GM19395 (cell line): ENCODE data around the gene MRPL45.
"Not testable (repeated sequence)": the region's sequence is repeated elsewhere in the genome, so short reads cannot be mapped to it uniquely, and the experiment has no call there.

ENCODE experiments used
- ATAC-seq: cut with Tn5 transposase; IDR thresholded peaks from one replicate; pipeline ENCODE4 v1.9.1; 2021; ENCODE audit warnings: mild to moderate bottlenecking, moderate library complexity; ENCODE audit not compliant: unreplicated experiment

Gene MRPL45

DNA sequence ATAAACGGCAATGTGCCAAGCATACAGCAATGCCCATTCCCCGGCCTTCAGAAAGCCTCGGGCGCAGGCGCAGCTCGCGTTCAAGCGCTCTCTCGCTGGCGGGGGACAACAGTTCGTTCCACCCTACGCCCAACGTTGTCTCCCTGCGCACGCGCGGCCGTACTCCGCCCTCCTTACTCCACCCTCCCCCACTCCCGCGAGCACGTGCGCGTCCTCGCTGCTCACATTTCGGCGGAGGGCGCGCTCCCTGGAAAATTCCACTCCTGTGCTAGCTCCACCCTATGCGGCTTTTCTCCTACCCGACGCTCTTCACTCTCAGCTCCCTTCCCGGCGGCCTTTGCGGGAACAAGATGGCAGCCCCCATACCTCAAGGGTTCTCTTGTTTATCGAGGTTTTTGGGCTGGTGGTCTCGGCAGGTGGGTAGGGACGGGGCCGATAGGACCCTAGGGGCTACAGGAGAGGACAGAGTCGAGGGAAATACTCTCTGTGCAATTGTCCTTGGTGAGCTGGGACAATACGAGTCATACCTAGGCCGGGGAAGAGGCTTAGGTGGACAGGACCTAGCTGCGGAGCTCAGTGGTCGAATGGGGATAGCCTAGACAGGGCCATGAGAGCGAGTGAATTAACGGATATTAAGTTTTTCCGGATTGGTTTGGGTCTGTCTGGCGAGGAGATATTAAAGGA is at the start of gene MRPL45:
Gene MRPL45, plus strand, starts transcription at position 335 of the 684 bp plus-strand sequence. Its CDS starts 16 bp downstream, at position 351.
- ATAC-seq = peak; percentile 93

- ATAC-seq = not testable (repeated sequence)
Measured at GRCh38 chr17:38253191-38253590, 43.8 kb upstream of the MRPL45 start.

GRCh38 chr17:38254357-38254756 is 42.6 kb upstream of the MRPL45 start:
- not testable (repeated sequence) for ATAC-seq

DNA sequence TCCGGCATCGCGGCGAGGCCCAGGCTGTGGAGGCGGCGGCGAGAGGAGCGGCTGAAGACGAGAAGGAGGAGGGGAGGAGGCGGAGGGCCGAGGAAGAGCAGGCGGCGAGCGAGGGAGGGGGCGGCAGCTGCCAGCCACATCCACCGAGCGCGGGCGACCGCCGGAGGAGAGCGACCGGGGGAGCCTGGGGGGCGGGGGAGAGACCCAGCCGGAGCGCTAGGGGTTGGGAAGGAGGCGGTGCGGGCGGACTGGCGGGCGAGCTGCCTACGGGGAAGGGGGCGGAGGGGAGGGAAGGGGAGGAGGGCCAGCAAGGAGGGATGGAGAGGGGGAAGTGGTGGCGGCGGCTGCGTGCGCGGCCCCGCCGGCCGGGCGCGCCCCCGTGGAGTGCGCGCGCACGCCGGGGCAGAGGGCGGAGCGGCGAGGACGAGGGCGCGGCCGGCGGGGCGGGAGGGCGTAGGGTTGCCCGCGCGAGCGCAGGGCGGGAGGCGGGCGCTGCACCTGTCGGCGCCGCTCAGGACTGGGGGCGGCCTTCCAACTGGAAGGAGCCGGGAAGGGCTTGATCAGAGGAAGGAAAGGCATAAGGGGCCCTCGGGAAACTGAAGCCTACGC is 39.9 kb upstream of the MRPL45 start:
- ATAC-seq = peak; percentile 70

GRCh38 chr17:38265974-38266506 is 30.9 kb upstream of the MRPL45 start:
- not testable (repeated sequence) for ATAC-seq

DNA sequence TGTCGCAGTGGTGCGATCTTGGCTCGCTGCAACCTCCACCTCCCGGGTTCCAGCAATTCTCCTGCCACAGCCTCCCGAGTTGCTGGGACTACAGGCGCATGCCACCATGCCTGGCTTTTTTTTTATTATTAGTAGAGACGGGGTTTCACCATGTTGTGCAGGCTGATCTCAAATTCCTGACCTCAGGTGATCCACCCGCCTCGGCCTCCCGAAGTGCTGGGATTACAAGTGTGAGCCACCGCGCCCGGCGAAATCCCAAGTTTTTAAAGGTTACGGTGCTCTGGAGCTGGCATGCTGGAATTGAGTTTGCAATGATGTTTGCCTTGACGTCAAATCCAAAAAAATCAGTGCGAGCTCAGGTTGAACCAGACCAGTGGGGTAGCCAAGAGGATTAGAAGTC is 30.4 kb upstream of the MRPL45 start:
- ATAC-seq = not testable (repeated sequence)

GRCh38 chr17:38268138-38268537 is 28.8 kb upstream of the MRPL45 start:
- not testable (repeated sequence) for ATAC-seq

DNA sequence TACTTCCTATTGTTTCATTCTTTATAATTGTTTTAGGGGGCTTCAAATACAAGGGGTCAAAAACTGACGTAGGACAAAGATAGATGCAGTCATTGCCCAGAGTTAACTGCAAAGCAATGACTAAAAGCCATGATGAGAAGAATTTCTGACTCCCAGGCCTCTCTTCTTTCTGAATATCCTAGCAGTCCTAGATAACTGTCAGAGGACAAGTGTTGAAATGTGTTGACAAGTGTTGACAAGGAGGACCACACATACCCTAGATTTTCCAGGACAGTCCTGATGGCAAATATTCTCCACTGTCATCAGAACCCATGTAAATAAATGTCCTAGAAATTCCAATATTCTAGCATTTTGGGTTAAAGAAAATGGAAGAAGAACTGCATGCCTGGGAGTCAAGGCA is 27.9 kb upstream of the MRPL45 start:
- not testable (repeated sequence) for ATAC-seq

DNA sequence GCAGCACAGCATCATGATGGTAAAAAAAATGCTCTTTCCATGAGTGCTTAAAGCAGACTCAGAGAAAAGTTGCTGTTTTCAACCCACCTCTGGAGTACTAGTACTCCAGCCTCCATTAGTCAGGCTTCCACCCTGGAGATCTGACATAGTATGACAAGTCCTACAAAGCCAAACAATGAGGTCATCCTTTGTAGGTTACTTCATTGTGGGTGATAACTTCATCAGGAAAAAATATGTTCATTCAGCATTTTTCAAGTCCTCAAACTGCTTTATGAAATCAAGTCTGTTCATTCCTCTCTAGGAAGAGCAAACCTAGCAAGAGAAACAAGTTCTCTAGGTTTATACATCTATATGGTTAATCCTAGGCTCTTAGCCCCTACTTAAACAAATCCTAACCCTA is 27.4 kb upstream of the MRPL45 start:
- not testable (repeated sequence) for ATAC-seq

DNA sequence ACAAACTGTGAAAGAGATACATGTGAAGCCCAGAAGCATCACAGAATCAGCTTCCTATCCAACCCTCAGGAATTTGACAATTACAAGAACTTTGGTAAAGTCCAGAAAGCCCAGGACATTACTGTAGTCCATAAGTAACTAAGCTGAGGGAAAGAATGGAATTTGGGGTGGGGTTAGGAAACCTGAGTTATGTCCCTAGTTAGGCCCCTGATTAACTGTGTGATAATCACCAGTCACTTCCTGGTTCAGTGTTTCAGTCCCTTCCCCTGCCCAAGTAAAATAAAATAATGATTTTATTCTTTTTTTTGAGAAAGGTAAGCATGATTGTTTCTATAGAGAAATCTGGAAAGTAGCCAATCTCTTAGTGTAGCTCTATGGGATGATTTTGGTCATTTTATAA is 11.0 kb upstream of the MRPL45 start:
- ATAC-seq = not testable (repeated sequence)

DNA sequence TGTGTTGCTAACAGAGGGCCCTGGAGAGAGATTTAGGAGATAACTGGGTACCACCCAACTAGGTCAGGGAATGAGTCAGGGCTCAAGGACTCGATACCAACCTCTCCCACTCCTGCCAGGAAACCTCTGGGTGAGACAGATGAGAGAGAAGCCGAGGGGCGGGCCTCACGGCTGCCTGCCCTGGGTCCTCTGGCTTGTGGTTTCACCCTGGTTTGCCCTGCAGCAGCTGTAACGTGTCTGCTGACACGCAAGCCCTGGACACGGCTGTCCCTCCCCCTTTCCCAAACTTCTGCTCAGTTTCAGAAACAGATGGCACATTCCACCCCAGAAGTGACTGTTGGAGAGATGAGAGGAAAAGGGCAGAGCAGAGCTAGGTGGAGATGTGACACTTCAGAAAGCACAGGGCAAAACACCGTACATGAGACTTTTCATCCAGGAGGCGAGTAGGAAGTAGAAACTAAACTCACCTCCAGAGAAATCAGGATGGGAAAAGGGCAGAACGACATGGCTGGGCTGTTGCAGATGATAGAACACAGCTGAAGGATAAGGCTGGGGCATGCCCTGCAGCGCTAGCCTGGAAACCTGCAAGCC is 10.4 kb upstream of the MRPL45 start:
- peak; percentile 67 for ATAC-seq

- ATAC-seq = not testable (repeated sequence)
Measured at GRCh38 chr17:38288217-38288827, 8.6 kb upstream of the MRPL45 start.

DNA sequence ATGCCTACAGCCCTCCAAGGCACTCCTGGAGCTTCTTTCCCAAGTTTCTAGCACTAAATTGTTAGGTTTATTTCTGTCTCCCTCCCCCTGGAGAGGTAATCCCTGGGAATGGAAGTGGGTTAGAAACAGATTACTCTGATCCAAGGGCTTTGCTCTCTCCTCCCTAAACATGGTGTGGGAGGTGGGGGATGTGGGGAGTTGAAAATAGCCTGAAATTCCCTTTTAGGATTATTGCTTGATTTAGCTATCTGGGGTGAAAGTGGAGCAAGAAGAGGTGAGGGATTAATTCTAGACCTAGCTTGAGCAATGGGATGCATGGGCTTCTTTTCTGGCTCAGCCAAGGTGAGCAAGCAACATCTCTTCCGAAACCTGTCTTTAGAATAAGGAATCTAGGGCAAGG is 7.2 kb upstream of the MRPL45 start:
- ATAC-seq = not testable (repeated sequence)

DNA sequence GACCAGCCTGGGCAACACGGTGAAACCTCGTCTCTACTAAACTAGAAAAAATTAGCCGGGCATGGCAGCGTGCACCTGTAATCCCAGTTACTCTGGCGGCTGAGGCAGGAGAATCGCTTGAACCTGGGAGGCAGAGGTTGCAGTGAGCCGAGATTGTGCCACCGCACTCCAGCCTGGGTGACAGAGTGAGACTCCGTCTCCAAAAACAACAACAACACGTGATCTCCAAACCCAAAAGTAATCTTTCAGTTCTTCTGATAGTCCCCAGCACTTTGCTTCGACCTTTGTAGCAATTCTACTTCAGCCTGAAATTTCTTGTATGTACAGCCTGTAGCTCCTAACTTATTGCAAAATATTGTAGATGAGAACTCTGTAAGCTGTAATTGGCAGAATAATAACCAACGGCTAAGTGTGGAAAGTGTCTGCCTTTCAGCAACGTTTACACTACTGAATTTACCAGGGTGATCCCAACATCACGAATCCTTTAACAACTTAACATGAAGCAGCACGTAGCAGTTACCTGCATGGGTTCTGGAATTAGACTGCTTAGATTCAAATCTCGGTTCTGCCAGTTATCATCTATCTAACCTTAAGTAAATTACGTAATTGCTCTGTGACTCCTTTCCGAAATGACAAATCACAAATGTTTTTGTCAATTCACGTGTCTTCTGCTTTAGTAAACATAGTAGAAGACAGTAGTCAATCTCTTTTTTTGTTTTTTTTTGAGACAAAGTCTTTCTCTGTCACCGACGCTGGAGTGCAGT is 1.2 kb upstream of the MRPL45 start:
- ATAC-seq = not testable (repeated sequence)

GRCh38 chr17:38315497-38315896 is 18.5 kb downstream of the MRPL45 start:
- no peak for ATAC-seq

DNA sequence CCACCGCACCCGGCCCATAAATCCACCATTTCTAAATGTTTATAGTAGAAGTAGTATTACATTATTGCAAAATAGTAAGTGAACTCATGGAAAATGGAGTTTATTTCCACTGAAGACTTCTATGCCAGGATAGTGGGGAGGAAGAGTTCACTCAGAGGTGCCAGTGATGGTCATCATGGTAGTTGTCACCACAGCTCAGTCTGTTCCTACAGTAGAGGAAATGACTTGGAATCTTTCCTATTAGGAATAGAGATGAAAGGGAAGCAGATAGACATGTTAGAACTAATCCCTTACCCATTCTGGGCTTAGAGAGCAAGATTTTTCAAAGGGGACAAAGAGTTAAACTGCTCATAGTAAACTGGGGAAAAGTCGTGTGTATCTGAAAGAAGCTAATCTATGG is 20.1 kb downstream of the MRPL45 start:
- ATAC-seq = no peak

DNA sequence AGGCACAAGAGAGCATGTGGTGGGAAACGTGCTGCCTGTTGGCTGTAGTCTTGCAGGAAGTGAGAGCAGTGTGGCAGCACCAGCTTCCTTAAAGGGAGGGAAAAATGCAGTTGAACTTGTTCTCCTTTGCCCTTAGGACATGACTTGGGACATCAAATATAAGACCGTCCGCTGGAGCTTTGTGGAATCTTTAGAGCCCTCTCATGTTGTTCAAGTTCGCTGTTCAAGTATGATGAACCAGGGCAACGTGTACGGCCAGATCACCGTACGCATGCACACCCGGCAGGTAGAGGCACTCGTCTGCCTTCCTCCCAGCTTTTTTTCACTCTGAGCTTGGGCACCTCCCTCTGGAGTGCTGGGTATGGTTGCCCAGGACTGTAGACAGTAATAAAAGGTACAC is 23.5 kb downstream of the MRPL45 start:
- ATAC-seq = no peak

DNA sequence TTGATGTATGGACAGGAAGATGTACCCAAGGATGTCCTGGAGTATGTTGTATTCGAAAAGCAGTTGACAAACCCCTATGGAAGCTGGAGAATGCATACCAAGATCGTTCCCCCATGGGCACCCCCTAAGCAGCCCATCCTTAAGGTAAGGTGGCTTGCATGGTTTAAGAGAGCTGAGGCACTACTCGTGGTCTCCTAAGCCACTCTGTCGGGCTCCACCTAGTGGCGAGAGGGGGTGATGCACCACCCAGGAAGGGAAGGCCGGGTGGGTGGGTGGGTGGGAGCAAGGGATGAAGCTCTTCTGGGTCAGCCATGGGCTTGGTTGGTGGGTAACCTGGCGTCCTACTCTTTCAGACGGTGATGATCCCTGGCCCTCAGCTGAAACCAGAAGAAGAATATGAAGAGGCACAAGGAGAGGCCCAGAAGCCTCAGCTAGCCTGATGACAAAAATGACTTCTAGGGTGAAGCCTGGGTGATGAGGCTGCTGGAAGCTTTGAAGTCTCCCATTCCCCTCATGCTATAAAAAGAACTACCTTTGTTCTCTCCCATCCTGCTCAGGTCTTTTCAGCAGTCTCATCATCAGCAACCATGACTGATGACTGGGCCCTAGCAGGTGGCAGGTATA is 25.3 kb downstream of the MRPL45 start:
- ATAC-seq = no peak

DNA sequence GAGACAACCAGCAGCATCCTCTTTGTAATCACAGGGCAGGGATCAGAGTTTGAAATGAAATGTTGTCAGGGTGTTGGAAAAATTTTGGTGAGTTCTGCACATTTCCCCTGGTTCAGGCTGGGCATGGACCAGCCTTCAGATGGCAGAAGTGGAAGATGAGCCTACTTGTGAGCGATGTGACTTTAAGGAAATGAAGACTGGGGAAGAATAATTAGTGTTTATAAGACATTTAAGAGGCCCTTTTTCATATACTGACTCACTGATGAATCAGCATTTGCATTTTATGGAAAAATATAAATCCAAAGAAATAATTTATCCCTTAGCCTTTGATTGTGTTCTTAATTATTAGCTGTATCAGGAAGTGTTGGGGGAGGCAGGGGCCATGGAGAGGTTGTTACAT is 25.9 kb downstream of the MRPL45 start:
- no peak for ATAC-seq

DNA sequence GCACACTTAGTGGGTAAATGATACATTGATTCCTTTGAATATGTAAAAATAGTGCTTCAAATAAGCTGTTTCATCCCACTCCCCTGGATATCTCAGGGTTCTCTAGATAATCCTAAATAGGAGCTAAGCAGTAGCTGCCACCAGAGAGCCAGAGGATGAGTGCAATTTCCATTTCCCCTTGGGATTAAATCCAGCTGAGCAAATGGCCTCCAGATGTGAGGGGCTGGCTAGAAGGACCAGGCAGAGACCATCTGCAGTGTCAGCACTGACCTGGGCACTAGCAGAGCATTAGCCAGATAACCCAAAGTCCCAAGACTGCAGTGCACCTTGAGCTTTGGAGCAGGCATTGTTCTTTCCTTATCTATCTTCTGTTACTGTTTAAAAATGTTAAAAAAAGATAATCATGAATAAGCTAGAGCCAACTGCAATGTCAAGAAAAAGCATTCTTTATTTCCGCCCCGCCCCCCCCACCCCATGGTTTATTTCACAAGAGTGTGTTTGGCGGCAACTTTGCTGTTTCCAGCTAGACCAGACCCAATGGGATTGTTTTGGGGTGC is 27.3 kb downstream of the MRPL45 start:
- no peak for ATAC-seq
